Adrenal gland (tissue), 5 donors: Measurements from ENCODE around the gene DNAL1.

ENCODE experiments used
- POLR2A ChIP-seq, 2 donors: fragments of 450-650 bp; IDR thresholded peaks; one replicate each; pipeline ENCODE4 v1.6.1; 2017; ENCODE audit warnings: antibody characterized with exemption in 2 of 2, mild to moderate bottlenecking in 2 of 2, moderate library complexity in 1 of 2
- TF ChIP-seq, protein P1 (sequence below), 6 experiments: fragments of 450-650 bp in 4 of 6; fragments of 200-600 bp in 2 of 6; sonication (generic) in 1 of 6; IDR thresholded peaks; 1 replicate in 5 of 6; 2 replicates in 1 of 6; pipeline versions ENCODE4 v1.5.1 to v1.8.0; 2016 to 2021; ENCODE audit warnings: antibody characterized with exemption in 6 of 6, mild to moderate bottlenecking in 2 of 6, moderate library complexity in 1 of 6
- donor health status: DM: no; HTN: no; CAD: no.

DNA sequence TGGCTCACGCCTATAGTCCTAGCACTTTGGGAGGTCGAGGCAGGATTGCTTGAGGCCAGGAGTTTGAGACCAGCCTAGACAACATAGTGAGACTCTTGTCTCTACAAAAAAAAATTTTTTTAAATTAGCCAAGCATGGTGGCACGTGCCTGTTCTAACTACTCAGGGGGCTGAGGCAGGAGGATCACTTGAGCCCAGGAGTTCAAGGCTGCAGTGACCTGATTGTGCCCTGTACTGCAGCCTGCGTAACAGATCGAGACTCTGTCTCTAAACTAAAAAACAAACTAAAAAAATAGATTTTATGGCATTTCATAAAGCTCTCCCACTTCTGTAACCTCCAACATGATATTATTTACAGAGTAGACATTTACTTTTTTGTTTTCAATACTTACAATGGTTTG, 39.8 kb downstream of the DNAL1 start:
- TF ChIP-seq, protein P1, sequence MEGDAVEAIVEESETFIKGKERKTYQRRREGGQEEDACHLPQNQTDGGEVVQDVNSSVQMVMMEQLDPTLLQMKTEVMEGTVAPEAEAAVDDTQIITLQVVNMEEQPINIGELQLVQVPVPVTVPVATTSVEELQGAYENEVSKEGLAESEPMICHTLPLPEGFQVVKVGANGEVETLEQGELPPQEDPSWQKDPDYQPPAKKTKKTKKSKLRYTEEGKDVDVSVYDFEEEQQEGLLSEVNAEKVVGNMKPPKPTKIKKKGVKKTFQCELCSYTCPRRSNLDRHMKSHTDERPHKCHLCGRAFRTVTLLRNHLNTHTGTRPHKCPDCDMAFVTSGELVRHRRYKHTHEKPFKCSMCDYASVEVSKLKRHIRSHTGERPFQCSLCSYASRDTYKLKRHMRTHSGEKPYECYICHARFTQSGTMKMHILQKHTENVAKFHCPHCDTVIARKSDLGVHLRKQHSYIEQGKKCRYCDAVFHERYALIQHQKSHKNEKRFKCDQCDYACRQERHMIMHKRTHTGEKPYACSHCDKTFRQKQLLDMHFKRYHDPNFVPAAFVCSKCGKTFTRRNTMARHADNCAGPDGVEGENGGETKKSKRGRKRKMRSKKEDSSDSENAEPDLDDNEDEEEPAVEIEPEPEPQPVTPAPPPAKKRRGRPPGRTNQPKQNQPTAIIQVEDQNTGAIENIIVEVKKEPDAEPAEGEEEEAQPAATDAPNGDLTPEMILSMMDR (IDR thresholded peaks at IDR 0.05): no peak
- TF ChIP-seq POLR2A (IDR thresholded peaks at IDR 0.05): no peak
